ENCODE data around the gene SCFD2.

Gene SCFD2

DNA sequence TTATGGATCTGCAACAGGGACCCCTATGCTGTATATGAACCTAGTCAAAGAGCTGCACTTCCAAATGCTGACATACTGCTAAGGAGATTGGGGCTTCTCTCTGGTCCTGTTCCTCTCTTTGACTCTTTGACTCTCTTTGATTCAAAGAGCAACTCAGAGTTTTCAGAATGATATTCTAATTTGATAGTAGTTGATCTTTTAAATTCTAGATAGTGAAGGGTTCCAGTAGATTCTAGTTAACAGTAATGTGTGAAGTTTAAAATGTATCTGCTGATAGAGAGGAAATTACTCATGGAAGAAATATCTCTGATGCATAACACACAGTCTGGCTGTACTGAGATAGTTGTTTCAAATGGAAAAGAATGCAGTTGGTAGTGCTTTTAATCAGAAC is 264.7 kb downstream of the SCFD2 start:
- CTCF ChIA-PET, result interaction anchor here (0.5 kb wide), 1 partner anchor 187 kb away, joined by 4 read pairs; no protein-coding TSS in a partner anchor
- POLR2A ChIA-PET, result no interaction called here
- no peak for DNase-seq (ENCODE audit: extremely low spot score)
- TF ChIP-seq NFRKB (IDR thresholded peaks at IDR 0.05), result no peak
- TF ChIP-seq L3MBTL2 (conservative IDR thresholded peaks at IDR 0.05), result no peak
- no peak for TF ChIP-seq ARNT (IDR thresholded peaks at IDR 0.05)
- no peak for TF ChIP-seq FOXM1 (IDR thresholded peaks at IDR 0.05; ENCODE audit: borderline replicate concordance)
- TF ChIP-seq HDGF (IDR thresholded peaks at IDR 0.05; ENCODE audit: borderline replicate concordance), result no peak

DNA sequence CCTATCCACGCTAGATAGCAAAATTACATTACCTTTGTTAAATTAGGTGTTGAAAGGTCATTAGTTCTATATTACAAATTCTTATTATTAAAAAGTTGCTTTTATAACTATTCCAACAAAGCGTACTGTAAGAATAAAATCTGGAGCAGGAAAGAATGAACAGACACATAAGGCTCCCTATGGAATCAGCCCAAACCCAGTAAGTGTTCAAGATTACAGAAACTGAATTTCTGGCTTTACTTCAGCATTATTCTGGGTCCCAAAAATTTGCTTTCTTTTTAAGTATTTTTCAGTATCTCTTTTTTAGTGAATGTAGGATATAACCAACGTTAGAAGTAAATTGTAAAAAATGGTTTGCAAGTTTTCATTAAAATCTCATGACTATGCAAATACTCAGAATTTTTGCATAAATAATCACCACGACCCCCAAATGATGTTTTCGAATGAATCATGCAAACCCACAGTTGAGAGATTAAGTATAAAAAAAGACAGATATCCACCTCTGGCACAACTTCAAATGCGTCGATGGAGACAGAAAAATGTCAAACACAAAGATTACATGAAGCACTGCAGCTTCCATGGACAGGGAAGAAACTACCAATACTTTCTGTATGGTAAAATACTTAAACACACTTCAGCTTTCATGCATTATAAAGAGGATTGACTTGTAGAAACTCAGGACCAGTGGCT is 265.2 kb downstream of the SCFD2 start:
- no peak for TF ChIP-seq L3MBTL2 (conservative IDR thresholded peaks at IDR 0.05)
- TF ChIP-seq CTBP1 (IDR thresholded peaks at IDR 0.05; ENCODE audit: borderline replicate concordance), result no peak
- TF ChIP-seq FOXM1 (IDR thresholded peaks at IDR 0.05; ENCODE audit: borderline replicate concordance), result no peak
- no peak for TF ChIP-seq ELF4 (IDR thresholded peaks at IDR 0.05)
- DNase-seq (ENCODE audit: extremely low spot score), result no peak
- POLR2A ChIA-PET, result no interaction called here
- CTCF ChIA-PET, result interaction anchor here (0.5 kb wide), 1 partner anchor 186 kb away, joined by 4 read pairs; no protein-coding TSS in a partner anchor

DNA sequence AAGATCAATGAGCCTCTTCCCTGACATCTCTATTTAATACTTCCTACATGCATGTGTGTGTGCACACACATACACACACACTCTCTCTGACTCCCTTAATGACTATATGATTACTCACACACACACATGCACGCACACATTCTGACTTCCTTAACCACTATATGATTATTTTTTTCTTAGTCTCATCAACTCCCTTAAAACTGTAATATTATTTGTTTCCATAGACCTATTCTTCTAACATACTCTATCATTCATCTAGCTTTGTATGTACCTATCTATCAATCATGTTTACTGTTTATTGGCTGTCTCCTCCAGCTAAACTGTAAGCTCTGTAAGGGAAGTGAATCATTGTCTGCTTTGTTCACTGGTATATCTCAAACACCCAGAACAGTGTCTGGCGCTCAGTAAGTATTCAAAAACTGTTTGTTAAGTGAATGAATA is 267.2 kb downstream of the SCFD2 start:
- no peak for DNase-seq (ENCODE audit: extremely low spot score)
- CTCF ChIA-PET, result no interaction called here
- TF ChIP-seq SP1 (IDR thresholded peaks at IDR 0.05), result no peak
- no peak for TF ChIP-seq ELF4 (IDR thresholded peaks at IDR 0.05)
- TF ChIP-seq FOXK2 (IDR thresholded peaks at IDR 0.05), result no peak
- no peak for TF ChIP-seq FOXA1 (IDR thresholded peaks at IDR 0.05)
- TF ChIP-seq NFRKB (IDR thresholded peaks at IDR 0.05), result no peak
- TF ChIP-seq, protein P1, sequence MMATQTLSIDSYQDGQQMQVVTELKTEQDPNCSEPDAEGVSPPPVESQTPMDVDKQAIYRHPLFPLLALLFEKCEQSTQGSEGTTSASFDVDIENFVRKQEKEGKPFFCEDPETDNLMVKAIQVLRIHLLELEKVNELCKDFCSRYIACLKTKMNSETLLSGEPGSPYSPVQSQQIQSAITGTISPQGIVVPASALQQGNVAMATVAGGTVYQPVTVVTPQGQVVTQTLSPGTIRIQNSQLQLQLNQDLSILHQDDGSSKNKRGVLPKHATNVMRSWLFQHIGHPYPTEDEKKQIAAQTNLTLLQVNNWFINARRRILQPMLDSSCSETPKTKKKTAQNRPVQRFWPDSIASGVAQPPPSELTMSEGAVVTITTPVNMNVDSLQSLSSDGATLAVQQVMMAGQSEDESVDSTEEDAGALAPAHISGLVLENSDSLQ (IDR thresholded peaks at IDR 0.05), result no peak
- TF ChIP-seq ARNT (IDR thresholded peaks at IDR 0.05), result no peak
- no peak for TF ChIP-seq BHLHE40 (IDR thresholded peaks at IDR 0.05; ENCODE audit: borderline replicate concordance)
- TF ChIP-seq ZNF384 (IDR thresholded peaks at IDR 0.05), result no peak
- TF ChIP-seq FOXM1 (IDR thresholded peaks at IDR 0.05; ENCODE audit: borderline replicate concordance), result no peak
- TF ChIP-seq L3MBTL2 (conservative IDR thresholded peaks at IDR 0.05), result no peak
- no peak for TF ChIP-seq SUZ12 (IDR thresholded peaks at IDR 0.05)
- POLR2A ChIA-PET, result no interaction called here

DNA sequence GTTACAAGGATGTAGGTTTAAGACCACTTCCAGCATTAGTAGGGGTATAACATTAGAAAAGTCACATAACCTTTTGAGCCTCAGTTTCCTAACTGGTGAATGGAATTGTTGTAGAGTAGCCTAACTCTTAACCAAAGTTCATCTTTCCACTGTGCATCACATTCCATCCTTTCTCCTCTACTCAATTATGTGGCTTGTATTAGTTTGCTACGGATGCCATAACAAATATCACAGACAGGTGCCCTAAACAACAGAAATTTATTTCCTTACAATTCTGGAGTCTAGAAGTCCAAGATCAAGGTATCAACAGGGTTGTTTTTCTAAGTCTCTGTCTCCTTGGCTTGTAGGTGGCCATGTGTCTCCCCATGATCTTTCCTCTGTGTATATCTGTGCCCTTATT is 271.8 kb downstream of the SCFD2 start:
- no peak for TF ChIP-seq BHLHE40 (IDR thresholded peaks at IDR 0.05; ENCODE audit: borderline replicate concordance)
- no peak for TF ChIP-seq CTBP1 (IDR thresholded peaks at IDR 0.05; ENCODE audit: borderline replicate concordance)
- TF ChIP-seq TARDBP (IDR thresholded peaks at IDR 0.05), result no peak
- no peak for TF ChIP-seq FOXA1 (IDR thresholded peaks at IDR 0.05)
- TF ChIP-seq L3MBTL2 (conservative IDR thresholded peaks at IDR 0.05), result no peak
- TF ChIP-seq ARNT (IDR thresholded peaks at IDR 0.05), result no peak
- TF ChIP-seq SUZ12 (IDR thresholded peaks at IDR 0.05), result no peak
- TF ChIP-seq SP1 (IDR thresholded peaks at IDR 0.05), result no peak
- TF ChIP-seq, protein P1 (IDR thresholded peaks at IDR 0.05), result no peak
- TF ChIP-seq FOXM1 (IDR thresholded peaks at IDR 0.05; ENCODE audit: borderline replicate concordance), result no peak
- ChIA-PET POLR2A (no interaction called here), CTCF (no interaction called here)
- DNase-seq (ENCODE audit: extremely low spot score), result no peak

DNA sequence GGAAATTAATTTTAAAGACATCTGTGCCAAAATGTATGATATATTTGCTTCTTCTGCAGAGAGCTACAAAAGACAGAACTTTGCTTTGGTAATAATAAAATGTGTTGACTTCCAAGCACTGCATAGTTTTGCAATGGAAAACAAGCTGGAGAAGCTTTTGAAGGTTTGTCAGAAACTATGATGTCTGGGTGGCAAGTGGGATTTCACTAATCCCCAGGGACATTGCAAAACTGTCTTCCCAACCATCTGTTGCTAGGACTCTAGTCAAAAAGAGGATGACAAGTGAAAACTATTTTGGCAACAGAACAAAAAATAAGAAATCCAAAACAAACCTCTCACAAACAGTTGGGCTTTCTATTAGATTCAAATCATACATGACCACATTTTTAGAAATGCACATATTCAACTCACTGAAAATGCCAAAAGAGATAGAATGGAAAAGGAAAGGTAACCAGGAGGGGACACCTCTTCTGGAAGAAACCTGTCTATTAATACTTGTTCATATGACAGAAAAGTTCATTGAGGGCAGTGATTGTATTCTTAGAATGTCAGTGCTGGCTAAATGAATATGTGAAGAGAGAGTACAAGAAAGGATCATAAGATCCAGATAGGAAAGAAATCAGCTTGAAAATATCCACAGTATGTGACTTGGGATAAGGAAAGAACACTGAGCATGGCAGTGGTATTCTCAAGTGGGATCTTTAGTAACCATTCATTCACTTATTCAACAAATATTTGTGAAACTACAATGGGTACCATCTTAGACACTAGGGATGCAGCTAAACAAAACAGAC is 275.7 kb downstream of the SCFD2 start:
- CTCF ChIA-PET, result no interaction called here
- no peak for DNase-seq (ENCODE audit: extremely low spot score)
- TF ChIP-seq LEF1 (IDR thresholded peaks at IDR 0.05; ENCODE audit: borderline replicate concordance) (no peak), ZNF384 (IDR thresholded peaks at IDR 0.05) (no peak), TARDBP (IDR thresholded peaks at IDR 0.05) (no peak), SUZ12 (IDR thresholded peaks at IDR 0.05) (no peak), NFRKB (IDR thresholded peaks at IDR 0.05) (no peak), SP1 (IDR thresholded peaks at IDR 0.05) (no peak)
- TF ChIP-seq, protein P1 (IDR thresholded peaks at IDR 0.05), result no peak
- POLR2A ChIA-PET, result no interaction called here

DNA sequence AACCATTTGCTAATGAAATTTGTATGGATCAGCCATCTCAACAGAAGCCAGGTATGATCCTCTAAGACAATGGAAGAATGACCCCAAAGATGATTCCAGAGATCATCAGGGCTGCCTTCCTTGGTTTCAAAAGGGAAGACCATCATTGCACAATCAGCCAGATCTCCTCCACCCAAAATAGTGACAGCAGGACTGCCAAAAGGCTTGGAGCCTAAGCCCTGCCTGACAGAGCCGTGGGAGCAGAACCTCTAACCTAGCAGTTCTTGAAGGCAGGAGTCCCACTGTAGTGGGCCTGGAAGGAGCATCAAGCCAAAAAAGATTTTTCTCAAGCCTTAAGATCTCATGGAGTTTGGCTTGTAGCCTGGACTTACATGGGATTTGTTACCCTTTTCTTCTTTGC is 277.7 kb downstream of the SCFD2 start:
- no peak for DNase-seq (ENCODE audit: extremely low spot score)
- CTCF ChIA-PET, result no interaction called here
- POLR2A ChIA-PET, result no interaction called here
- no peak for TF ChIP-seq NFRKB (IDR thresholded peaks at IDR 0.05)
- no peak for TF ChIP-seq ELF4 (IDR thresholded peaks at IDR 0.05)
- no peak for TF ChIP-seq HDGF (IDR thresholded peaks at IDR 0.05; ENCODE audit: borderline replicate concordance)
- TF ChIP-seq BHLHE40 (IDR thresholded peaks at IDR 0.05; ENCODE audit: borderline replicate concordance), result no peak
